HCT116 (cell line): Measurements from ENCODE around the gene AGAP1. TPM values are rescaled to one million over a fixed set of nuclear protein-coding genes. Genes with fewer than 3 reads are reported as not detected.

Experiments used
- ATAC-seq: fragments of 200-7000 bp; cut with Tn5 transposase; 2 replicates; pipeline ENCODE4 v1.9.1; 2020; ENCODE audit warnings: mild to moderate bottlenecking, moderate library complexity
- BruUV-seq: library from RNA; stranded (reverse); fragments of 400-500 nt; replicated peaks from 2 replicates; lab custom pipeline; 2021; lab: Mats Ljungman, UMichigan
- CTCF ChIA-PET: fragments of 300-600 bp; sonication (Branson Sonifier 250); formaldehyde crosslinking; loops from one replicate; lab custom pipeline; 2021; ENCODE audit warnings: antibody characterized with exemption; lab: Charles Lee
- POLR2A ChIA-PET: fragments of 300-600, 350-600 bp; sonication (Branson Sonifier 250); formaldehyde crosslinking; loops from one replicate; lab custom pipeline; 2021; ENCODE audit warnings: antibody characterized with exemption; lab: Charles Lee
- RAD21 ChIA-PET, 2 experiments: fragments of 300-600 bp; sonication (Branson Sonifier 250); formaldehyde crosslinking; loops; one replicate each; lab custom pipeline; 2023; ENCODE audit warnings: low total read pairs in 2 of 2; ENCODE audit not compliant: uncharacterized antibody in 2 of 2, unreplicated experiment in 2 of 2, low non-redundant PET in 1 of 2; lab: Charles Lee
- DNase-seq: peaks from one replicate; pipeline ENCODE4 v3.0.0-alpha.2; 2010; ENCODE audit warnings: low read depth, low spot score
- H2AFZ ChIP-seq: fragments of 200-600 bp; shearing (Covaris generic), sonication (generic); 2 replicates; pipeline ENCODE4 v1.6.1; 2017; ENCODE audit warnings: low read depth, mixed run types, mixed read lengths, antibody characterized with exemption, low read length; ENCODE audit not compliant: poor library complexity, severe bottlenecking
- H3K27ac ChIP-seq: 2 replicates; pipeline ENCODE4 v1.5.1; 2012; ENCODE audit warnings: low read depth, low read length
- H3K27me3 ChIP-seq: fragments of 200-600 bp; sonication (generic); 2 replicates; pipeline ENCODE4 v1.6.1; 2016; ENCODE audit warnings: mixed run types, low read length, mixed read lengths; ENCODE audit not compliant: insufficient read depth
- H3K36me3 ChIP-seq, 2 experiments: fragments of 200-500 bp in 1 of 2; fragments of 200-600 bp in 1 of 2; sonication (Bioruptor generic) in 1 of 2; sonication (generic) in 1 of 2; 2 replicates each; pipeline versions ENCODE4 v1.5.1 to v1.6.1; 2014 to 2016; ENCODE audit warnings: low read length in 2 of 2, inconsistent platforms in 1 of 2, mixed read lengths in 1 of 2, mixed run types in 1 of 2; ENCODE audit not compliant: insufficient read depth in 2 of 2, control insufficient read depth in 1 of 2
- H3K4me1 ChIP-seq, 2 experiments: fragments of 200-600 bp in 1 of 2; sonication (generic) in 1 of 2; 2 replicates each; pipeline versions ENCODE4 v1.5.1 to v1.6.1; 2012 to 2017; ENCODE audit warnings: low read length in 2 of 2, inconsistent platforms in 1 of 2, mild to moderate bottlenecking in 1 of 2, mixed read lengths in 1 of 2, mixed run types in 1 of 2, moderate library complexity in 1 of 2; ENCODE audit not compliant: insufficient read depth in 2 of 2, control insufficient read depth in 1 of 2
- H3K4me2 ChIP-seq: fragments of 200-600 bp; sonication (generic); 2 replicates; pipeline ENCODE4 v1.6.1; 2017; ENCODE audit warnings: mixed run types, low read length, mixed read lengths
- H3K4me3 ChIP-seq, 2 experiments: fragments of 200-600 bp in 1 of 2; sonication (generic) in 1 of 2; replicated peaks in 1 of 2; 2 replicates each; pipeline ENCODE4 v1.5.1; 2011 to 2016; ENCODE audit warnings: low read length in 2 of 2, control low read depth in 1 of 2, low read depth in 1 of 2, mild to moderate bottlenecking in 1 of 2, mixed read lengths in 1 of 2, mixed run types in 1 of 2
- H3K79me2 ChIP-seq: fragments of 200-600 bp; sonication (generic); 2 replicates; pipeline ENCODE4 v1.6.1; 2017; ENCODE audit warnings: mild to moderate bottlenecking, mixed run types, low read length, moderate library complexity, mixed read lengths; ENCODE audit not compliant: insufficient read depth
- H3K9ac ChIP-seq: fragments of 200-600 bp; sonication (generic); 2 replicates; pipeline ENCODE4 v1.6.1; 2016; ENCODE audit warnings: low read length, mixed read lengths
- H3K9me2 ChIP-seq: fragments of 200-600 bp; sonication (generic), shearing (Covaris generic); 2 replicates; pipeline ENCODE4 v1.6.1; 2017; ENCODE audit warnings: mixed run types, mild to moderate bottlenecking, moderate library complexity; ENCODE audit not compliant: insufficient read depth
- H3K9me3 ChIP-seq, 2 experiments: fragments of 200-500 bp in 1 of 2; fragments of 200-600 bp in 1 of 2; sonication (Bioruptor generic) in 1 of 2; sonication (generic) in 1 of 2; 2 replicates each; pipeline ENCODE4 v1.6.1; 2014 to 2017; ENCODE audit warnings: low read length in 2 of 2, mixed read lengths in 2 of 2, inconsistent platforms in 1 of 2, low read depth in 1 of 2, mild to moderate bottlenecking in 1 of 2, mixed run types in 1 of 2, moderate library complexity in 1 of 2; ENCODE audit not compliant: control insufficient read depth in 1 of 2, insufficient read depth in 1 of 2
- H4K20me1 ChIP-seq: fragments of 200-600 bp; sonication (generic), shearing (Covaris generic); 2 replicates; pipeline ENCODE4 v1.6.1; 2017; ENCODE audit warnings: mixed run types, mild to moderate bottlenecking, moderate library complexity; ENCODE audit not compliant: insufficient read depth
- CBX3 ChIP-seq: IDR thresholded peaks from 2 replicates; pipeline ENCODE4 v1.6.1; 2012; ENCODE audit warnings: low read depth
- CEBPB ChIP-seq: IDR thresholded peaks from 2 replicates; pipeline ENCODE4 v1.6.1; 2012; ENCODE audit warnings: low read depth
- EZH2 ChIP-seq: fragments of 200-600 bp; sonication (generic); IDR thresholded peaks from 2 replicates; pipeline ENCODE4 v1.6.1; 2017; ENCODE audit warnings: antibody characterized with exemption, mixed run types
- EZH2phosphoT487 ChIP-seq: fragments of 200-600 bp; IDR thresholded peaks from 2 replicates; pipeline ENCODE4 v1.6.1; 2018; ENCODE audit warnings: antibody characterized with exemption, borderline replicate concordance
- FOSL1 ChIP-seq: IDR thresholded peaks from 2 replicates; pipeline ENCODE4 v1.6.1; 2012; ENCODE audit warnings: low read depth
- JUND ChIP-seq: IDR thresholded peaks from 2 replicates; pipeline ENCODE4 v1.6.1; 2012
- RAD21 ChIP-seq: IDR thresholded peaks from 2 replicates; pipeline ENCODE4 v1.6.1; 2012; ENCODE audit warnings: low read depth, mild to moderate bottlenecking
- SIN3A ChIP-seq: IDR thresholded peaks from 2 replicates; pipeline ENCODE4 v1.6.1; 2012; ENCODE audit warnings: low read depth
- SP1 ChIP-seq: IDR thresholded peaks from 2 replicates; pipeline ENCODE4 v1.6.1; 2012; ENCODE audit warnings: low read depth
- SRF ChIP-seq: IDR thresholded peaks from 2 replicates; pipeline ENCODE4 v1.6.1; 2012; ENCODE audit warnings: low read depth
- TCF7L2 ChIP-seq: IDR thresholded peaks from 2 replicates; pipeline ENCODE4 v1.7.0; 2011; ENCODE audit warnings: borderline replicate concordance, inconsistent platforms; ENCODE audit not compliant: insufficient read depth, insufficient read length; ENCODE audit errors: extremely low read depth
- YY1 ChIP-seq: IDR thresholded peaks from 2 replicates; pipeline ENCODE4 v1.6.1; 2011; ENCODE audit warnings: low read length, low read depth, moderate library complexity, mild to moderate bottlenecking; ENCODE audit not compliant: insufficient replicate concordance; ENCODE audit errors: extremely low read depth
- ZFX ChIP-seq: fragments of 450-650 bp; IDR thresholded peaks from 2 replicates; pipeline ENCODE4 v1.6.1; 2017
- ZNF274 ChIP-seq: fragments of 200-500 bp; sonication (Bioruptor generic); IDR thresholded peaks from 2 replicates; pipeline ENCODE4 v1.6.1; 2014; ENCODE audit warnings: mild to moderate bottlenecking, low read depth, low read length, inconsistent platforms
- intact Hi-C: fragments of 100-400 bp; cut with micrococcal nuclease; formaldehyde crosslinking; loops from 2 replicates; pipeline ENCODE4 v1.10.0; 2022
- total RNA-seq: library from RNA; stranded (reverse); gene quantifications from one replicate; pipeline ENCODE4 v1.2.1, GENCODE V29; 2021; ENCODE audit not compliant: unreplicated experiment
- TF ChIP-seq, protein P1 (sequence below): IDR thresholded peaks from 2 replicates; pipeline ENCODE4 v1.6.1; 2012
- TF ChIP-seq, protein P2 (sequence below): IDR thresholded peaks from 2 replicates; pipeline ENCODE4 v1.6.1; 2011; ENCODE audit warnings: mild to moderate bottlenecking, low read length, moderate library complexity; ENCODE audit not compliant: insufficient replicate concordance; ENCODE audit errors: extremely low read depth
- TF ChIP-seq, protein P3 (sequence below), 3 experiments: fragments of 200-600 bp in 1 of 3; sonication (generic) in 1 of 3; IDR thresholded peaks in 2 of 3; conservative IDR thresholded peaks in 1 of 3; 2 replicates each; pipeline ENCODE4 v1.5.1; 2012 to 2017; ENCODE audit warnings: low read depth in 2 of 3, low read length in 2 of 3, antibody characterized with exemption in 1 of 3, borderline replicate concordance in 1 of 3, control low read depth in 1 of 3, mild to moderate bottlenecking in 1 of 3, mixed read lengths in 1 of 3, mixed run types in 1 of 3, moderate library complexity in 1 of 3; ENCODE audit not compliant: insufficient read depth in 1 of 3

The AGAP1 gene
- total RNA-seq, 1 experiment from 2014 or later, result 43.8 TPM

DNA sequence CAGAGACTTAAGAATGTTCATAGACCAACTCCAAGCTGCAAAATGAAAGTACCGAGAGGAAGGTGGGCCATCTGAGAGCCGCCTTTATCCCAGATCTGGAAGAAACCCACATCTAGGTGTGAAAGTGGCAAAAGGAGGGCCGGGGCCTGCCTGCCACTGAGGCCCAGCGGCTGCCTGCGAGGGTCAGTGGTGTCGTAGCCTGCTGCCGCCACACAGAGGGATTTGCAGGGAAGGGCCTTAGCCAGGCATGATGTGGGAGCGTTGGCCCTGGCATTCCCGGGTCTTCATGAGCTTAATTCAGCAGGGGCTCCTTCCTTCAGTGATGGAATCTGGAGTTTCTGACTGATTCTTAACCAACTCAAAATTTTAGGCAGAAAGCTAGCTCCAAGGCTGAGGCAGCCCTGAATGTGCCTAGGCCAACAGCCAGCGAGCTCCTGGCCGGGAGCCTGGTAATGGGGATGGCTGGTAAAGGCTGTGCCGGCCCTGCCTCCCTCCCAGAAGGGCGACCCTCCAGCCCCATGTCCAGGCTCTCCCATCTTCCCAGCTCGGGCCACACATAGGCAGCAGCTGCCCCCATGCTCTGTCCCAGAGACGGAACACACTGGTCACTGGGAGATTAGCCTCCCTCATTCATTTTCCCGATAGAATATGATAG lies 230.1 kb downstream of the AGAP1 start:
- no peaks in the 10 kb centered on the region for H3K27me3 ChIP-seq
- ChIA-PET RAD21 (interaction anchor here in 1 of 2 experiments (0.6 kb wide), 1 partner anchor 21 kb away, joined by 3 read pairs; no protein-coding TSS in a partner anchor), POLR2A (interaction anchor here (0.6 kb wide), 1 partner anchor 772 kb away, joined by 3 read pairs; the partner anchor contains the start of gene SH3BP4), CTCF (interaction anchor here (1.2 kb wide), 1 partner anchor 22 kb away, joined by 4 read pairs; no protein-coding TSS in a partner anchor)
- intact Hi-C loops, result no loop called here
- ATAC-seq (no peak), DNase-seq (no peak)
- H3K9me3 ChIP-seq, result no peaks in the 10 kb centered on the region
- peaks cover 0 to 7% of the 10 kb centered on the region in 2 experiments; a peak in 2 of 4 replicates for H3K4me1 ChIP-seq
- no peak overlapping the region for H3K4me3 ChIP-seq
- H3K27ac ChIP-seq, result no peak overlapping the region
- no peak overlapping the region for H3K9ac ChIP-seq
- no peak overlapping the region for H2AFZ ChIP-seq
- no peaks in the 10 kb centered on the region for H3K9me2 ChIP-seq
- no TSS peak for BruUV-seq
- H3K4me2 ChIP-seq, result no peak overlapping the region
- H4K20me1 ChIP-seq, result no peaks in the 10 kb centered on the region
- no peak for TF ChIP-seq TCF7L2
- TF ChIP-seq EZH2phosphoT487, result no peak
- TF ChIP-seq SIN3A, result no peak
- TF ChIP-seq JUND, result no peak
- TF ChIP-seq, protein P1, sequence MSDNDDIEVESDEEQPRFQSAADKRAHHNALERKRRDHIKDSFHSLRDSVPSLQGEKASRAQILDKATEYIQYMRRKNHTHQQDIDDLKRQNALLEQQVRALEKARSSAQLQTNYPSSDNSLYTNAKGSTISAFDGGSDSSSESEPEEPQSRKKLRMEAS, result no peak
- no peak for TF ChIP-seq SP1
- H3K36me3 ChIP-seq, result no peaks in the 10 kb centered on the region
- peaks cover 15% of the 10 kb centered on the region for H3K79me2 ChIP-seq

DNA sequence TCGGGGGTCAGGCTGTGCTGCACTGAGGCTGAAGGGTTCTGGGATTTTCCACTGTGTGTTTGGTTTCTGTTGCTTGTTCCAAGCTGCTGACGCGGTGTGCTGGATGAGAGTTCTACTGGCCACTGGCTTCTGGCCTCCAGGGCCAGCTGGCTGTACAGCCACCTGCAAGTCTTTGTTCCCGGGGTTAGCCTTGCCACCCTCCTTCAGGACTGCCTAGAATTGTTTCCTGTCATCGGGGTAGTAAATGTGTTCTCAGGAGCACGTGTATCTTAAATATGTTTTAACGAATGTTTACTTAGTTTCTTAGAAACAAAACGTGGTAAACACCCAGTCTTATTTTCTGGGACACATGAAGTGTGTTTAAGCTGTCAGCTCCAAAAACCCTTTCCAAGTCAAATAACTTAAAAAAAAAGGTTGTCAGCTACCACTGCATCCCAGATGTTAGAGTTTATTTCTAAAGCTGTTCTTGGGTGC lies 231.2 kb downstream of the AGAP1 start:
- Histone ChIP-seq H3K27ac (no peak overlapping the region), H3K9me3 (no peaks in the 10 kb centered on the region), H3K4me1 (no peaks in the 10 kb centered on the region), H3K27me3 (no peaks in the 10 kb centered on the region), H3K36me3 (no peaks in the 10 kb centered on the region), H3K79me2 (peaks cover 12% of the 10 kb centered on the region; the same call in 1 of the 2 replicates), H4K20me1 (no peaks in the 10 kb centered on the region), H2AFZ (no peak overlapping the region), H3K9me2 (no peaks in the 10 kb centered on the region), H3K4me2 (no peak overlapping the region), H3K9ac (no peak overlapping the region), H3K4me3 (no peak overlapping the region)
- ChIA-PET CTCF (interaction anchor here (1.2 kb wide), 1 partner anchor 21 kb away, joined by 4 read pairs; no protein-coding TSS in a partner anchor), RAD21 (no interaction called here), POLR2A (no interaction called here)
- no TSS peak for BruUV-seq
- DNase-seq (no peak), ATAC-seq (no peak)
- intact Hi-C loops, result no loop called here
- TF ChIP-seq FOSL1 (no peak), CEBPB (no peak), YY1 (no peak), SRF (no peak), ZNF274 (no peak), CBX3 (no peak), ZFX (no peak), RAD21 (no peak), EZH2 (no peak)
- TF ChIP-seq, protein P2, sequence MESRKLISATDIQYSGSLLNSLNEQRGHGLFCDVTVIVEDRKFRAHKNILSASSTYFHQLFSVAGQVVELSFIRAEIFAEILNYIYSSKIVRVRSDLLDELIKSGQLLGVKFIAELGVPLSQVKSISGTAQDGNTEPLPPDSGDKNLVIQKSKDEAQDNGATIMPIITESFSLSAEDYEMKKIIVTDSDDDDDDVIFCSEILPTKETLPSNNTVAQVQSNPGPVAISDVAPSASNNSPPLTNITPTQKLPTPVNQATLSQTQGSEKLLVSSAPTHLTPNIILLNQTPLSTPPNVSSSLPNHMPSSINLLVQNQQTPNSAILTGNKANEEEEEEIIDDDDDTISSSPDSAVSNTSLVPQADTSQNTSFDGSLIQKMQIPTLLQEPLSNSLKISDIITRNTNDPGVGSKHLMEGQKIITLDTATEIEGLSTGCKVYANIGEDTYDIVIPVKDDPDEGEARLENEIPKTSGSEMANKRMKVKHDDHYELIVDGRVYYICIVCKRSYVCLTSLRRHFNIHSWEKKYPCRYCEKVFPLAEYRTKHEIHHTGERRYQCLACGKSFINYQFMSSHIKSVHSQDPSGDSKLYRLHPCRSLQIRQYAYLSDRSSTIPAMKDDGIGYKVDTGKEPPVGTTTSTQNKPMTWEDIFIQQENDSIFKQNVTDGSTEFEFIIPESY, result no peak
- TF ChIP-seq, protein P3, sequence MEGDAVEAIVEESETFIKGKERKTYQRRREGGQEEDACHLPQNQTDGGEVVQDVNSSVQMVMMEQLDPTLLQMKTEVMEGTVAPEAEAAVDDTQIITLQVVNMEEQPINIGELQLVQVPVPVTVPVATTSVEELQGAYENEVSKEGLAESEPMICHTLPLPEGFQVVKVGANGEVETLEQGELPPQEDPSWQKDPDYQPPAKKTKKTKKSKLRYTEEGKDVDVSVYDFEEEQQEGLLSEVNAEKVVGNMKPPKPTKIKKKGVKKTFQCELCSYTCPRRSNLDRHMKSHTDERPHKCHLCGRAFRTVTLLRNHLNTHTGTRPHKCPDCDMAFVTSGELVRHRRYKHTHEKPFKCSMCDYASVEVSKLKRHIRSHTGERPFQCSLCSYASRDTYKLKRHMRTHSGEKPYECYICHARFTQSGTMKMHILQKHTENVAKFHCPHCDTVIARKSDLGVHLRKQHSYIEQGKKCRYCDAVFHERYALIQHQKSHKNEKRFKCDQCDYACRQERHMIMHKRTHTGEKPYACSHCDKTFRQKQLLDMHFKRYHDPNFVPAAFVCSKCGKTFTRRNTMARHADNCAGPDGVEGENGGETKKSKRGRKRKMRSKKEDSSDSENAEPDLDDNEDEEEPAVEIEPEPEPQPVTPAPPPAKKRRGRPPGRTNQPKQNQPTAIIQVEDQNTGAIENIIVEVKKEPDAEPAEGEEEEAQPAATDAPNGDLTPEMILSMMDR (IDR thresholded peaks at IDR 0.05 in 2 of 3, conservative IDR thresholded peaks at IDR 0.05 in 1 of 3; ENCODE audit: borderline replicate concordance in 1 of 3, insufficient read depth in 1 of 3, low read depth in 2 of 3, low read length in 2 of 3), result no peak
